H9 (cell line): ENCODE measurements around the gene FLT3LG. TPM values are rescaled to one million over a fixed set of nuclear protein-coding genes. Genes with fewer than 3 reads are reported as not detected.

Experiments used
- DNase-seq: peaks from one replicate; pipeline ENCODE4 v3.0.0-alpha.2; 2017
- H2AFZ ChIP-seq: one replicate; pipeline ENCODE4 v1.6.1; 2013; ENCODE audit warnings: mild to moderate bottlenecking, low read length, control low read depth, moderate library complexity
- H2AK5ac ChIP-seq: 2 replicates; pipeline ENCODE4 v1.6.1; 2013; ENCODE audit warnings: low read length, control low read depth, mixed read lengths; ENCODE audit not compliant: insufficient read length
- H2BK120ac ChIP-seq: one replicate; pipeline ENCODE4 v1.6.1; 2013; ENCODE audit warnings: low read depth, mild to moderate bottlenecking, low read length, control low read depth, inconsistent platforms; ENCODE audit not compliant: poor library complexity, severe bottlenecking
- H2BK12ac ChIP-seq: 2 replicates; pipeline ENCODE4 v1.6.1; 2013; ENCODE audit warnings: low read length, control low read depth, mixed read lengths, low read depth; ENCODE audit not compliant: insufficient read length
- H2BK15ac ChIP-seq: 2 replicates; pipeline ENCODE4 v1.6.1; 2013; ENCODE audit warnings: low read depth, low read length, control low read depth
- H2BK20ac ChIP-seq: one replicate; pipeline ENCODE4 v1.6.1; 2013; ENCODE audit warnings: low read depth, mild to moderate bottlenecking, low read length, control low read depth, inconsistent platforms; ENCODE audit not compliant: poor library complexity, severe bottlenecking
- H2BK5ac ChIP-seq: 2 replicates; pipeline ENCODE4 v1.6.1; 2013; ENCODE audit warnings: low read length, control low read depth, mixed read lengths; ENCODE audit not compliant: insufficient read length
- H3K14ac ChIP-seq: 2 replicates; pipeline ENCODE4 v1.6.1; 2013; ENCODE audit warnings: low read length, control low read depth; ENCODE audit not compliant: insufficient read depth
- H3K18ac ChIP-seq: 2 replicates; pipeline ENCODE4 v1.6.1; 2013; ENCODE audit warnings: low read depth, mild to moderate bottlenecking, mixed read lengths, low read length, control low read depth; ENCODE audit not compliant: insufficient read length
- H3K23ac ChIP-seq: 2 replicates; pipeline ENCODE4 v1.6.1; 2013; ENCODE audit warnings: low read length, control low read depth, mixed read lengths, low read depth; ENCODE audit not compliant: insufficient read length
- H3K23me2 ChIP-seq: 2 replicates; pipeline ENCODE4 v1.6.1; 2013; ENCODE audit warnings: low read depth, mild to moderate bottlenecking, mixed read lengths, low read length, control low read depth; ENCODE audit not compliant: insufficient read length, poor library complexity, severe bottlenecking
- H3K27ac ChIP-seq: 2 replicates; pipeline ENCODE4 v1.5.1; 2013; ENCODE audit warnings: low read length, control low read depth, mixed read lengths, low read depth; ENCODE audit not compliant: insufficient read length
- H3K27me3 ChIP-seq: 2 replicates; pipeline ENCODE4 v1.6.1; 2013; ENCODE audit warnings: low read length, control low read depth, inconsistent platforms; ENCODE audit not compliant: insufficient read depth
- H3K4ac ChIP-seq: 2 replicates; pipeline ENCODE4 v1.6.1; 2013; ENCODE audit warnings: low read depth, mild to moderate bottlenecking, control low read depth, inconsistent platforms, low read length, moderate library complexity
- H3K4me1 ChIP-seq: 2 replicates; pipeline ENCODE4 v1.6.1; 2013; ENCODE audit warnings: low read length, control low read depth, inconsistent platforms; ENCODE audit not compliant: insufficient read depth
- H3K4me2 ChIP-seq: 2 replicates; pipeline ENCODE4 v1.6.1; 2013; ENCODE audit warnings: low read length, control low read depth, mixed read lengths; ENCODE audit not compliant: insufficient read length, insufficient read depth
- H3K56ac ChIP-seq: 2 replicates; pipeline ENCODE4 v1.6.1; 2013; ENCODE audit warnings: low read depth, mild to moderate bottlenecking, mixed read lengths, low read length, control low read depth; ENCODE audit not compliant: insufficient read length
- H3K79me1 ChIP-seq: 2 replicates; pipeline ENCODE4 v1.6.1; 2013; ENCODE audit warnings: low read depth, mild to moderate bottlenecking, moderate library complexity, low read length, control low read depth, inconsistent platforms; ENCODE audit not compliant: insufficient read depth, poor library complexity, severe bottlenecking
- H3K79me2 ChIP-seq: 2 replicates; pipeline ENCODE4 v1.6.1; 2013; ENCODE audit warnings: low read length, control low read depth, inconsistent platforms; ENCODE audit not compliant: insufficient read depth
- H3K9ac ChIP-seq: 2 replicates; pipeline ENCODE4 v1.6.1; 2013; ENCODE audit warnings: low read length, control low read depth, mixed read lengths; ENCODE audit not compliant: insufficient read length; ENCODE audit errors: extremely low read depth
- H3K9me3 ChIP-seq: one replicate; pipeline ENCODE4 v1.6.1; 2013; ENCODE audit warnings: low read depth, low read length, inconsistent platforms; ENCODE audit not compliant: control insufficient read depth
- H3T11ph ChIP-seq: one replicate; pipeline ENCODE4 v1.6.1; 2013; ENCODE audit warnings: mild to moderate bottlenecking, low read length, control low read depth, inconsistent platforms
- H4K20me1 ChIP-seq: one replicate; pipeline ENCODE4 v1.6.1; 2013; ENCODE audit not compliant: control insufficient read depth, insufficient read length, insufficient read depth
- H4K5ac ChIP-seq: 2 replicates; pipeline ENCODE4 v1.6.1; 2013; ENCODE audit warnings: low read depth, mild to moderate bottlenecking, mixed read lengths, low read length, control low read depth; ENCODE audit not compliant: insufficient read length
- H4K8ac ChIP-seq: replicated peaks from 2 replicates; pipeline ENCODE4 v1.6.1; 2013; ENCODE audit warnings: low read length, control low read depth, mixed read lengths, low read depth; ENCODE audit not compliant: insufficient read length
- H4K91ac ChIP-seq: 2 replicates; pipeline ENCODE4 v1.6.1; 2013; ENCODE audit warnings: low read depth, mild to moderate bottlenecking, moderate library complexity, mixed read lengths, low read length, control low read depth; ENCODE audit not compliant: insufficient read length
- H3K27ac Mint-ChIP-seq, 3 experiments: 2 replicates in 2 of 3; 3 replicates in 1 of 3; pipeline ENCODE4 v1.8.0; 2020 to 2021; ENCODE audit warnings: mixed read lengths in 3 of 3, mild to moderate bottlenecking in 1 of 3, moderate library complexity in 1 of 3
- H3K27me3 Mint-ChIP-seq: 2 replicates; pipeline ENCODE4 v1.8.0; 2021; ENCODE audit warnings: low read depth, mild to moderate bottlenecking, moderate library complexity, mixed read lengths
- H3K36me3 Mint-ChIP-seq, 3 experiments: 2 replicates in 2 of 3; 3 replicates in 1 of 3; pipeline ENCODE4 v1.8.0; 2020 to 2021; ENCODE audit warnings: low read depth in 3 of 3, mixed read lengths in 3 of 3; ENCODE audit not compliant: insufficient read depth in 1 of 3
- H3K4me1 Mint-ChIP-seq, 2 experiments: 2 replicates each; pipeline ENCODE4 v1.8.0; 2020; ENCODE audit warnings: mixed read lengths in 2 of 2
- H3K4me3 Mint-ChIP-seq, 2 experiments: 2 replicates in 1 of 2; 3 replicates in 1 of 2; pipeline ENCODE4 v1.8.0; 2020 to 2021; ENCODE audit warnings: mild to moderate bottlenecking in 2 of 2, mixed read lengths in 2 of 2, moderate library complexity in 1 of 2
- H3K9me3 Mint-ChIP-seq, 2 experiments: 2 replicates in 1 of 2; 3 replicates in 1 of 2; pipeline ENCODE4 v1.8.0; 2020; ENCODE audit warnings: mild to moderate bottlenecking in 2 of 2, mixed read lengths in 2 of 2, moderate library complexity in 1 of 2
- WGBS: extraction: QIAGEN DNeasy Blood & Tissue Kit; methylation state at CpG from one replicate; pipeline ENCODE4 v1.1.7; 2013; ENCODE audit warnings: missing lambda C conversion rate, low lambda C conversion rate, mixed read lengths; ENCODE audit not compliant: insufficient read length; ENCODE audit errors: extremely low coverage; 5-methylcytosine and 5-hydroxymethylcytosine counted together
- total RNA-seq: library from RNA; stranded (reverse); gene quantifications from 2 replicates; pipeline ENCODE4 v1.2.1, GENCODE V29; 2021
- TF ChIP-seq, protein P1 (sequence below): fragments of 200-600 bp; sonication (generic); conservative IDR thresholded peaks from 3 replicates; pipeline ENCODE4 v1.8.0; 2021; ENCODE audit warnings: antibody characterized with exemption, mild to moderate bottlenecking

Gene FLT3LG
- total RNA-seq, 1 experiment from 2014 or later, result 2.1 TPM

DNA sequence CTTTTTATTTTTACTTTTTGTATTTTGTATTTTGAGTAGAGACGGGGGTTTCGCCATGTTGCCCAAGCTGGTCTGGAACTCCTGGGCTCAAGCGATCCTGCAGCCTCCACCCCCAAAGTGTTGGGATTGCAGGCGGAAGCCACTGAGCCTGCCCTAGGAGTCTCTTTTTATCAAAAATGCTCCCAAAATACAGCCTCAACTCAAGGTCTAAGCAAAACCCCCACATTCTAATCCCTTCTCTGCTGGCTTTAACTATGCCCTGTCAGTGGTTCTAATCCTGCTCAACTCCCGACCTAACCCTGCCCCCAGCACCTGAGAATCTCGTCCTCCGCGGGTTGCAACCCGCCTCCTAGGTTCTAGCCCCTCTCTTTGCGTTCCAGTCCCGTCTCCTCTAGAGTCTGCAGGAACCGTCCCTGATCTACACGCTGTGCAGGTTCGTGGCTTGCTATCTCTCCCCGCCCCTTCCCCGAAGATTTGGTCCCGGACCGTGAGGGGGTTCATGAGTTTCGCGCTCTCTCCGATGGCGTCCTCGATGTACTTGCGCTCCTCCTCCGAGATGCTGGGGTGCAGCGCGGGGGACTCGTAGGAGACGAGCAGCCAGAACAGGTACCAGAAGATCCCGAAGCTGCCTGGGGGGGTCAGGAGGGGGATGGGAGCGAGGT, 40.6 kb upstream of the FLT3LG start:
- Mint-ChIP-seq H3K27me3 (peaks cover 82% of the 10 kb centered on the region), H3K27ac (no peak overlapping the region), H3K4me3 (peak overlapping the region; percentile 57 to 63), H3K4me1 (peaks cover 26 to 75% of the 10 kb centered on the region in 2 experiments), H3K36me3 (peaks cover 3 to 15% (median 6%) of the 10 kb centered on the region in 3 experiments), H3K9me3 (peaks cover 4 to 8% of the 10 kb centered on the region in 2 experiments; a peak in 3 of 5 replicates)
- Histone ChIP-seq H2BK15ac (no peak overlapping the region), H3K23me2 (peaks cover 10% of the 10 kb centered on the region), H2AK5ac (no peak overlapping the region), H2BK20ac (no peak overlapping the region), H3K4me1 (no peaks in the 10 kb centered on the region), H3K79me2 (no peaks in the 10 kb centered on the region), H3K27ac (no peak overlapping the region), H3K56ac (no peak overlapping the region), H2BK5ac (no peak overlapping the region), H2BK120ac (no peak overlapping the region), H4K5ac (no peak overlapping the region), H3K14ac (no peak overlapping the region), H3K79me1 (no peaks in the 10 kb centered on the region), H3K18ac (no peak overlapping the region), H3T11ph (no peak overlapping the region), H3K4ac (no peak overlapping the region), H3K9me3 (no peaks in the 10 kb centered on the region), H4K8ac (no peak overlapping the region), H4K20me1 (no peaks in the 10 kb centered on the region), H3K9ac (no peak overlapping the region), H2BK12ac (no peak overlapping the region), H3K23ac (no peak overlapping the region), H4K91ac (no peak overlapping the region), H2AFZ (no peak overlapping the region), H3K27me3 (peaks cover 14% of the 10 kb centered on the region; the same call in 1 of the 2 replicates), H3K4me2 (peak overlapping the region; percentile 70)
- TF ChIP-seq, protein P1, sequence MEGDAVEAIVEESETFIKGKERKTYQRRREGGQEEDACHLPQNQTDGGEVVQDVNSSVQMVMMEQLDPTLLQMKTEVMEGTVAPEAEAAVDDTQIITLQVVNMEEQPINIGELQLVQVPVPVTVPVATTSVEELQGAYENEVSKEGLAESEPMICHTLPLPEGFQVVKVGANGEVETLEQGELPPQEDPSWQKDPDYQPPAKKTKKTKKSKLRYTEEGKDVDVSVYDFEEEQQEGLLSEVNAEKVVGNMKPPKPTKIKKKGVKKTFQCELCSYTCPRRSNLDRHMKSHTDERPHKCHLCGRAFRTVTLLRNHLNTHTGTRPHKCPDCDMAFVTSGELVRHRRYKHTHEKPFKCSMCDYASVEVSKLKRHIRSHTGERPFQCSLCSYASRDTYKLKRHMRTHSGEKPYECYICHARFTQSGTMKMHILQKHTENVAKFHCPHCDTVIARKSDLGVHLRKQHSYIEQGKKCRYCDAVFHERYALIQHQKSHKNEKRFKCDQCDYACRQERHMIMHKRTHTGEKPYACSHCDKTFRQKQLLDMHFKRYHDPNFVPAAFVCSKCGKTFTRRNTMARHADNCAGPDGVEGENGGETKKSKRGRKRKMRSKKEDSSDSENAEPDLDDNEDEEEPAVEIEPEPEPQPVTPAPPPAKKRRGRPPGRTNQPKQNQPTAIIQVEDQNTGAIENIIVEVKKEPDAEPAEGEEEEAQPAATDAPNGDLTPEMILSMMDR, result no peak
- WGBS, result no CpG with 5 or more reads among the region's 31 CpGs
- no peak for DNase-seq
